Muscle of arm (tissue), 14 donors: ENCODE measurements around the gene ARCN1. TPM values are rescaled to one million over a fixed set of nuclear protein-coding genes. Genes with fewer than 3 reads are reported as not detected.

Source experiments
- DNase-seq: peaks from one replicate; pipeline ENCODE4 v3.0.0-alpha.2; 2013
- long read RNA-seq, 11 donors: transcript quantifications; one replicate each; lab custom pipeline, GENCODE V29; 2026
- polyA plus RNA-seq, 12 donors: library from polyadenylated mRNA; unstranded; fragments of 120-200 nt; gene quantifications; one replicate each; pipeline ENCODE4 v1.2.1, GENCODE V29; 2013; ENCODE audit not compliant: insufficient read length in 12 of 12

Gene ARCN1
- 100 to 1,000 TPM in 11 of 12 donors, not detected in 1; 106 to 189 (median 141) TPM for polyA plus RNA-seq
- long read RNA-seq, donor 1, transcript ARCN1-201 (10 exons, 3,845 nt), result major isoform, 8 of 72 reads
- long read RNA-seq, donor 1, partial matches to known transcripts, result 64 of 72 reads
- long read RNA-seq, donor 1, other reads (novel, unspliced or antisense), result 0 of 72 reads
- long read RNA-seq, donor 2, transcript ARCN1-201 (10 exons, 3,845 nt), result major isoform, 21 of 43 reads
- long read RNA-seq, donor 2, partial matches to known transcripts, result 22 of 43 reads
- long read RNA-seq, donor 2, other reads (novel, unspliced or antisense), result 0 of 43 reads
- long read RNA-seq, donor 3, transcript ARCN1-201 (10 exons, 3,845 nt), result major isoform, 8 of 23 reads
- long read RNA-seq, donor 3, partial matches to known transcripts, result 15 of 23 reads
- long read RNA-seq, donor 3, other reads (novel, unspliced or antisense), result 0 of 23 reads
- long read RNA-seq, donor 4, partial matches to known transcripts, result 21 of 24 reads
- long read RNA-seq, donor 4, other reads (novel, unspliced or antisense), result 0 of 24 reads
- long read RNA-seq, donor 5, result 0 reads
- long read RNA-seq, donor 6, transcript ARCN1-201 (10 exons, 3,845 nt), result major isoform, 8 of 28 reads
- long read RNA-seq, donor 6, partial matches to known transcripts, result 20 of 28 reads
- long read RNA-seq, donor 6, other reads (novel, unspliced or antisense), result 0 of 28 reads
- long read RNA-seq, donor 7, transcript ARCN1-201 (10 exons, 3,845 nt), result major isoform, 11 of 23 reads
- long read RNA-seq, donor 7, partial matches to known transcripts, result 12 of 23 reads
- long read RNA-seq, donor 7, other reads (novel, unspliced or antisense), result 0 of 23 reads
- long read RNA-seq, donor 8, transcript ARCN1-201 (10 exons, 3,845 nt), result major isoform, 14 of 41 reads
- long read RNA-seq, donor 8, partial matches to known transcripts, result 26 of 41 reads
- long read RNA-seq, donor 8, other reads (novel, unspliced or antisense), result 0 of 41 reads
- long read RNA-seq, donor 9, partial matches to known transcripts, result 45 of 49 reads
- long read RNA-seq, donor 9, other reads (novel, unspliced or antisense), result 0 of 49 reads
- long read RNA-seq, donor 10, transcript ARCN1-201 (10 exons, 3,845 nt), result major isoform, 20 of 54 reads
- long read RNA-seq, donor 10, partial matches to known transcripts, result 34 of 54 reads
- long read RNA-seq, donor 10, other reads (novel, unspliced or antisense), result 0 of 54 reads
- long read RNA-seq, donor 11, transcript ARCN1-201 (10 exons, 3,845 nt), result major isoform, 15 of 57 reads
- long read RNA-seq, donor 11, partial matches to known transcripts, result 42 of 57 reads
- long read RNA-seq, donor 11, other reads (novel, unspliced or antisense), result 0 of 57 reads

- peak; percentile 90 for DNase-seq
Measured at GRCh38 chr11:118572061-118572980, at the start of gene ARCN1. ARCN1 (plus strand) TSS chr11:118572409; CDS start chr11:118572548, 139 bp downstream.

GRCh38 chr11:118522571-118523072 is 49.6 kb upstream of the ARCN1 start:
- DNase-seq, result no peak

GRCh38 chr11:118524356-118524755 is 47.9 kb upstream of the ARCN1 start:
- no peak for DNase-seq

GRCh38 chr11:118524757-118525470 is 47.3 kb upstream of the ARCN1 start:
- no peak for DNase-seq

GRCh38 chr11:118526688-118527087 is 45.5 kb upstream of the ARCN1 start:
- no peak for DNase-seq

GRCh38 chr11:118527109-118527508 is 45.1 kb upstream of the ARCN1 start, which contains the start of gene TTC36:
TTC36 (plus strand) TSS chr11:118527474; CDS start chr11:118527495, 21 bp downstream.
- no peak for DNase-seq

GRCh38 chr11:118528511-118528910 is 43.7 kb upstream of the ARCN1 start:
- no peak for DNase-seq

GRCh38 chr11:118529584-118530175 is 42.5 kb upstream of the ARCN1 start:
- DNase-seq, result no peak

- DNase-seq, result peak; percentile 29
Measured at GRCh38 chr11:118530180-118530682, 42.0 kb upstream of the ARCN1 start.

- peak; percentile 55 for DNase-seq
Measured at GRCh38 chr11:118530683-118531596, 41.3 kb upstream of the ARCN1 start, which contains the start of gene TMEM25. TMEM25 (plus strand) TSS chr11:118531192; CDS start chr11:118531802, 610 bp downstream.

GRCh38 chr11:118531597-118532084 is 40.6 kb upstream of the ARCN1 start:
- DNase-seq, result no peak

GRCh38 chr11:118532091-118532490 is 40.1 kb upstream of the ARCN1 start:
- no peak for DNase-seq

GRCh38 chr11:118532852-118533768 is 39.1 kb upstream of the ARCN1 start:
- DNase-seq, result no peak

- no peak for DNase-seq
Measured at GRCh38 chr11:118533769-118534729, 38.2 kb upstream of the ARCN1 start.

GRCh38 chr11:118535261-118535660 is 36.9 kb upstream of the ARCN1 start:
- no peak for DNase-seq
